Stimulated activated naive CD8-positive, alpha-beta T cell treated with anti-CD3 and anti-CD28 coated beads, Interleukin-15, amount 100 ng/mL, for 72 hours (primary cell): ENCODE results near the gene PTGR2.
"Not testable (repeated sequence)": the region's sequence is repeated elsewhere in the genome, so short reads cannot be mapped to it uniquely, and the experiment has no call there.

ENCODE experiments used
- ATAC-seq: fragments of 150-1000 bp; cut with Tn5 transposase; 2 replicates; pipeline ENCODE4 v1.10.0; 2021; ENCODE audit warnings: mild to moderate bottlenecking, moderate library complexity
- DNase-seq, 2 donors: peaks; one replicate each; pipeline ENCODE4 v3.0.0; 2021 to 2022
- H3K27ac Mint-ChIP-seq, 2 donors: one replicate each; pipeline ENCODE4 v1.8.0; 2022; ENCODE audit warnings: mild to moderate bottlenecking in 2 of 2, mixed read lengths in 2 of 2, moderate library complexity in 2 of 2
- H3K27me3 Mint-ChIP-seq: one replicate; pipeline ENCODE4 v1.8.0; 2022; ENCODE audit warnings: mixed read lengths
- H3K4me1 Mint-ChIP-seq: one replicate; pipeline ENCODE4 v1.8.0; 2022; ENCODE audit warnings: mild to moderate bottlenecking, mixed read lengths
- H3K4me3 Mint-ChIP-seq, 2 donors: one replicate each; pipeline ENCODE4 v1.8.0; 2022; ENCODE audit warnings: mild to moderate bottlenecking in 2 of 2, mixed read lengths in 2 of 2, moderate library complexity in 1 of 2
- H3K9me3 Mint-ChIP-seq, 2 donors: one replicate each; pipeline ENCODE4 v1.8.0; 2022; ENCODE audit warnings: mixed read lengths in 2 of 2

The PTGR2 gene

GRCh38 chr14:73888971-73889370 lies 37.3 kb downstream of the PTGR2 start:
- Mint-ChIP-seq H3K4me3 (peak overlapping the region in 1 of 2 donors; percentile 93), H3K27me3 (no peaks in the 10 kb centered on the region), H3K9me3 (no peaks in the 10 kb centered on the region), H3K27ac (peak overlapping the region in 1 of 2 donors; percentile 61), H3K4me1 (peaks cover 50% of the 10 kb centered on the region)
- DNase-seq, result no peak
- no peak for ATAC-seq

GRCh38 chr14:73889376-73889775 lies 37.7 kb downstream of the PTGR2 start:
- Mint-ChIP-seq H3K4me1 (peaks cover 48% of the 10 kb centered on the region), H3K4me3 (peak overlapping the region in 1 of 2 donors; percentile 61)

GRCh38 chr14:73894180-73894687 lies 42.6 kb downstream of the PTGR2 start:
- Mint-ChIP-seq H3K4me1 (peaks cover 10% of the 10 kb centered on the region), H3K27ac (peak overlapping the region in 1 of 2 donors; percentile 45)
- not testable (repeated sequence) for H3K4me3 Mint-ChIP-seq, ATAC-seq, H3K27me3 Mint-ChIP-seq, DNase-seq, H3K9me3 Mint-ChIP-seq

More at GRCh38 chr14:73889376-73889775, 37.7 kb downstream of the PTGR2 start:
- no peak for ATAC-seq
- no peak for DNase-seq
- H3K9me3 Mint-ChIP-seq, result no peaks in the 10 kb centered on the region
- peak overlapping the region in 1 of 2 donors; percentile 61 for H3K27ac Mint-ChIP-seq
- H3K27me3 Mint-ChIP-seq, result no peaks in the 10 kb centered on the region

- Mint-ChIP-seq H3K4me3 (no peak overlapping the region), H3K4me1 (no peaks in the 10 kb centered on the region), H3K27me3 (no peaks in the 10 kb centered on the region), H3K9me3 (no peaks in the 10 kb centered on the region), H3K27ac (peak overlapping the region in 1 of 2 donors; percentile 81)
- no peak for DNase-seq
- ATAC-seq, result no peak
Measured at GRCh38 chr14:73895939-73896338, 44.3 kb downstream of the PTGR2 start.

GRCh38 chr14:73896521-73896920 lies 44.9 kb downstream of the PTGR2 start:
- Mint-ChIP-seq H3K4me3 (no peak overlapping the region), H3K4me1 (no peaks in the 10 kb centered on the region), H3K9me3 (no peaks in the 10 kb centered on the region), H3K27me3 (no peaks in the 10 kb centered on the region), H3K27ac (peak overlapping the region; percentile 42 to 66)
- DNase-seq (no peak), ATAC-seq (no peak)

GRCh38 chr14:73903028-73903427 lies 51.4 kb downstream of the PTGR2 start:
- no peaks in the 10 kb centered on the region for H3K9me3 Mint-ChIP-seq
- H3K27me3 Mint-ChIP-seq, result no peaks in the 10 kb centered on the region
- H3K4me3 Mint-ChIP-seq, result no peak overlapping the region
- ATAC-seq (no peak), DNase-seq (no peak)
- H3K4me1 Mint-ChIP-seq, result no peaks in the 10 kb centered on the region
- no peak overlapping the region for H3K27ac Mint-ChIP-seq

GRCh38 chr14:73909681-73910080 lies 58.0 kb downstream of the PTGR2 start:
- Mint-ChIP-seq H3K27ac (peak overlapping the region; percentile 6 to 43), H3K4me3 (no peak overlapping the region)

GRCh38 chr14:73913256-73913655 lies 61.6 kb downstream of the PTGR2 start:
- Mint-ChIP-seq H3K4me3 (no peak overlapping the region), H3K4me1 (peaks cover 6% of the 10 kb centered on the region), H3K27ac (no peak overlapping the region), H3K9me3 (no peaks in the 10 kb centered on the region), H3K27me3 (no peaks in the 10 kb centered on the region)
- ATAC-seq (no peak), DNase-seq (no peak)

More at GRCh38 chr14:73909681-73910080, 58.0 kb downstream of the PTGR2 start:
- ATAC-seq (no peak), DNase-seq (no peak)
- H3K27me3 Mint-ChIP-seq, result no peaks in the 10 kb centered on the region
- no peaks in the 10 kb centered on the region for H3K4me1 Mint-ChIP-seq
- no peaks in the 10 kb centered on the region for H3K9me3 Mint-ChIP-seq

GRCh38 chr14:73916324-73916723 lies 64.7 kb downstream of the PTGR2 start:
- ATAC-seq, result no peak
- Mint-ChIP-seq H3K27ac (no peak overlapping the region), H3K4me1 (peaks cover 6% of the 10 kb centered on the region), H3K4me3 (no peak overlapping the region), H3K27me3 (no peaks in the 10 kb centered on the region), H3K9me3 (no peaks in the 10 kb centered on the region)
- DNase-seq, result no peak

- not testable (repeated sequence) for H3K27ac Mint-ChIP-seq, H3K27me3 Mint-ChIP-seq, H3K4me1 Mint-ChIP-seq, ATAC-seq, H3K9me3 Mint-ChIP-seq, H3K4me3 Mint-ChIP-seq, DNase-seq
Measured at GRCh38 chr14:73919457-73919856, 67.8 kb downstream of the PTGR2 start.

- H3K27me3 Mint-ChIP-seq, result no peaks in the 10 kb centered on the region
- no peaks in the 10 kb centered on the region for H3K9me3 Mint-ChIP-seq
- H3K27ac Mint-ChIP-seq, result peak overlapping the region in 1 of 2 donors; percentile 19
- no peak for ATAC-seq
- DNase-seq, result no peak
- H3K4me3 Mint-ChIP-seq, result no peak overlapping the region
- H3K4me1 Mint-ChIP-seq, result no peaks in the 10 kb centered on the region
Measured at GRCh38 chr14:73924337-73924736, 72.7 kb downstream of the PTGR2 start.
